HTERT RPE-1 (cell line): ENCODE results near the gene RORC.

Source experiments
- in situ Hi-C: fragments of 300-500 bp; cut with MboI; formaldehyde crosslinking; loops from 4 replicates; pipeline ENCODE4 v1.14.3; 2020; ENCODE audit warnings: low sequenced_read_pairs

RORC gene

GRCh38 chr1:151849126-151849525 lies 17.5 kb upstream of the RORC start:
- in situ Hi-C loops = no loop called here

DNA sequence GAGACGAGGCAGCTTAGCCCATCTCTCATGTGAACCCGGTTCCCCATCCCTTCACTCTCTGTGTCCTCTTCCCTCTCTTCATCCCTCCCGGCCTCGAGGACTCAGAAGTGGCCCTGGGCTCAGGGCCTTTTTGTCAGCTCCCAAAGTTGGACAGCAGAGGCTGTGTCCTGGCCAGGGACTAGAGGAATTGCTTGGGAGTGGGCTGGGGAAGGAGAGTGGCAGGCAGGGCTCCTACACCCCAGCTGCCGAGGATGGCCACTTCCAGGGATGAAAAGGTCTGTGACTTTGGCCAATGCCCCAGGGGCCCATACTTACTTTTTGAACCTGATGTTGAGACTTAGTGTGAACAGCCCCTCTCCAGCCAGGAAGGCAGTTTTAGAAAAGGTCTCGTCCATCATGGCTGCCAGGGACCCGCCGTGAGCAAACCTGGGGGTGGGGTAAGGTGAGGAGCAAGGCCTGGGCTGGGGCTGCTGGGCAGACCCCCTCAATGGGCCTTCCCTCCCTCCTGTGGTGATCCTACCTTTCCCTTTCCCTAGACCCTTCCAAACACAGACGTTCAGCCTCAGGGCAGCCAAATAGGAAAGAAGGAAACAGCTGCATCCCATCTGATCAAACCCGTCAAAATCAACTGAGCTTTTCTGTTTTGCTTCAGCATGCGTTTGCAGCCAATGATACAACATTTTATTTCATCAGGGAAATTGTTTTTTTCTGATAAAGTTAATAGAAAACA lies 16.4 kb upstream of the RORC start:
- in situ Hi-C loops = no loop called here

DNA sequence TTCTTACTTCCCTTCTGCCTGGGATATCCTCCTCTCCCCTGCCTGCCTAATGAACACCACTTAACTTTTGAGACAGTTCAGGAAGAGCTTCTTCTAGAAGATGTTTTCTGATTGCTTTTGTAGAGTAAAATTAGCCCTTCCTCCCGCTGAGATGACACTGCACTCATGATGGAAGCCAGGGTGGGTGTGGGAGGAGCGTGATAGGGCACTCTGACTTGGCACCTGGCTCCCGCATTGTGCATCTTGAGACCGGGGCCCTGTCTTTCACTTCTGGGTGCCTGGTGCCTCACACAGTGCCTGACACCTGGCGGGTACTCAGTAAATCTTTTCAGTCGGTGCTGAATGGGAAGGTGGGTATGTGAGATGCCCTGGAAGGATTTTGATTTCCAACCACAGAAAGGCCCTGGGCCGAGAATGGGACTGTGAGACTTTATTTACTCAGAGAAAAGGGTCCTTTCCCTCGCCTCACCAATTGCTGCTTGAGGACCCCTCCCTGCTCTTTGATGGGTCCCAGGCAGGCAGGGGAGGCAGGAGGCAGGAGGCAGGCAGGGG lies 15.2 kb upstream of the RORC start:
- in situ Hi-C loops = no loop called here

DNA sequence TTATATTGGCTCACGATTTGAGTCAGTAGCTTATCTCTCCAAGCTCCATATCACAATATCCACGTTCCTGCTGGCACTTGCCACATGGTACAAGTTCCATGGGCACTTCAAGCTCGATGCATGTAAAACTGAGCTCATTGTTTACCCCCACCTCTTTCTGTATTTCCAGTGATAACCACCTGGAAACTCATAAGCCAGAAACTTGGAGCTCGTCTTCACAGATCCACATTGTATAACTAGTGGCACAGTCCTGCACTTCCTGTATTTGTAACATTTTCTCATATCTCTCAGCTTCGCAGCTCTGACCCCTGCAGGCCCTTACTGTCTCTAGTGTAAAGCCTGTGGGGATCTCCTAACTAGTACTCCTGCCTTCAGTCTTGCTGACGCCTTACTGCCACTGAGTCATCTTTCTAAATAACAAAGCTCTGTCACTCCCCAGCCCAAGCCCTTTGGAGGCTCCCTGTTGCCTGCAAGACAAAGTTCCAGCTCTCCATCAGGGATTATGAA lies 14.5 kb upstream of the RORC start:
- in situ Hi-C loops = no loop called here

GRCh38 chr1:151843398-151843797 lies 11.8 kb upstream of the RORC start:
- in situ Hi-C loops = no loop called here

- in situ Hi-C loops = no loop called here
Observed at GRCh38 chr1:151841141-151841540, 9.5 kb upstream of the RORC start.

GRCh38 chr1:151840421-151840820 lies 8.8 kb upstream of the RORC start:
- in situ Hi-C loops = no loop called here

DNA sequence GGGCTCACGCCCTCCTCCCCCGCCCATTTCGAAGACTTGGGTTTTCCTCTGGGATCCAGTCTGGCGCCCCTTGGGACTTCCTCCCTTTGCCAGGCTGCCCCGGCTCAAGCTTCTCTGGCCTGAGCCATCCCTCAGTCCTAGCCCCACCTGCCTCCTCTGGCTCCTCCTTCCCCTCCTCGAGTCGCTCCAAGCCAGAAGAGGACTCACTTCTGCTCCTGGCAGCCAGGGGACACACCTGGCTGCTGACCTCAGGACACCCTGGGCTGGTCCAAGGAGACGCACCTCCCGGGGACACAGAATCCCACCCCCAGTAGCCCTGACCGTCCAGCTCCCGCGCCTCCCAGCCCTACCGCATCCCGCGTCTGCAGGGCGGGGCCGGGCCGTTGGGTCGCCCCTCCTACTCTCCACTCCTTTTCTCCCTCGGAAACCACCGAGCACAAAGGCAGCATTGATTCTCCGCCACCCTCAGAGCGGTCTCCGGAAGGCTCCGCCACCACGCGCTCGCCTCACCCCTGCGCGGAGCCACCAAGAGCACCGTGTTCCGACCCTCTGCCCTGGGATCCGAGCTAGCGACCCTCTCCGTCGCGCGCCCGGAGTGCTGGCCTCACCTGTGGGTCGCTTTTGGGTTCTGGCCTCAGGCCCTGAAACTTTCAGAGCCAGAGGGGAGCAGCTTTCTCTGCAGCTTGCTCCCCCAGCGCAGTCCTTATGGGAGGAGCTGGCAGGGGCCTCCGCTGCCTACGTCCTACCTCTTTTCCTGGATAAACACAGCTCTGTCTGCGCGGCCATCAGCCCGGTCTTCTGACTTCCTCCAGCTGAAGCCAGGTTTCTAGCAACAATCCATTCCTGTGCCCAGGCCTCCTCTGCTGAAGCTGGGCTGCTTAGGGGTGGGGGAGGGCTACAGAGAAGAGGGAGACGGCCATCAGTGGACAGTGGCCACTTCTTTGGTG lies 8.1 kb upstream of the RORC start, which contains the start of gene C2CD4D:
Gene C2CD4D (minus strand): TSS at position 364 of the 947 bp plus-strand sequence. CDS start 831 bp downstream, outside the sequence.
- in situ Hi-C loops = no loop called here

DNA sequence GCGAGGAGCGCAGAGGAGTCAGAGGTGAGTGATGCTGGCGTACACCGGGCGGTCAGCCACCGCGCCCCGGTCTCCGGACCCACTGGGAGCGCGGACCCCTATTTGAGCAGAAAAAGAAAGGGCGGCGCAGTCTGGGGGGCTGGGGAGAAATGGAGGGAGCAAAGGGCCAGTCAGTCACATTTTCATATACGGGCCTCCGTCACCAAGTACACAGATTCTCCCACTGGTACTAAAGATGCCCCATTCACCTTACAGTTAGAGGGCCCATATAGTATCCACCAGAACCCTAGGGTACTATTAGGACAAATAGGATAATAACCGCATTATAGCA lies 7.4 kb upstream of the RORC start:
- in situ Hi-C loops = no loop called here

DNA sequence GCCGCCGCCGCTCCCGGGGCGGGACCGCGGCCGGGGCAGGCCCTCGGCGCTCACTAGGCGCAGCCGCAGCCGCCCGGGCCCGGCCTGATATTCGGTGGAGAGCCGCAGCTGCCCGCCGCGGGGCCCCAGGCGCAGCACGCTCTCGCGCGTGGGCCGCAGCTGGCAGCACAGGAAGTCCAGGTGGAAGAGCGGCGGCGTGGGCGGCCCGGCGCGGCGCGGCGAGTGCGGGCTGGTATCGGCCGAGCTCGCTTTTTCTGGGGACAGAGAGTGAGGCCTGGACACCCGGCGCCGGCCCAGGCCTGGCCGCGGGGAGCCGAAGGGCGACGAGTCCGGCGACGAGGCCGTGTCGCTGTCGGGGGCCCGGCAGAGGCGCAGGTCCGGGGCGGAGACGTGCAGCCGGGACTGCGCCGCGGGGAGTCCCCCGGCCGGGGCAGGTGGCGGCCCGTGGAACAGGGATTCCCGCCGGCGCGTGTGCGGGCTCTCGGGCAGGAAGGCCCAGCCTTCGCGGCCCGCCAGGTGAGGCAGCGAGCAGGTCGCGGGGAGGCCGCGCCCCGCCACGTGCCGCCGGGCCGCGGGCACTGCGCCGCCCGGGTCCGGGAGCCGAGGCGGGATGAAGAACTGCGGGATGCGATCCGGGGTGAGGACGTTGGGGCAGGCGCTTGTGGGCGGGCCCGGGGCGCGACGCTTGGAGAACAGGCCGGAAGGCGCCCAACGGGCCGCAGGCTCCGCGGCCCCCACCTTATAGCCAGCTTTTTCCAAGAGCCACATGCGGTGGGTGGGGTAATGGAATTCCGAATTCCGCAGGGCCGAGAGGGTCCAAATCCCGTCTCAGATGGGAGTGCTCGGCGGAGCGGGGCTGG lies 6.8 kb upstream of the RORC start:
- in situ Hi-C loops = no loop called here

- in situ Hi-C loops = no loop called here
Observed at GRCh38 chr1:151837884-151838221, 6.3 kb upstream of the RORC start.

GRCh38 chr1:151837197-151837596 lies 5.6 kb upstream of the RORC start:
- in situ Hi-C loops = no loop called here

- in situ Hi-C loops = no loop called here
Observed at GRCh38 chr1:151835596-151835995, 4.0 kb upstream of the RORC start.

DNA sequence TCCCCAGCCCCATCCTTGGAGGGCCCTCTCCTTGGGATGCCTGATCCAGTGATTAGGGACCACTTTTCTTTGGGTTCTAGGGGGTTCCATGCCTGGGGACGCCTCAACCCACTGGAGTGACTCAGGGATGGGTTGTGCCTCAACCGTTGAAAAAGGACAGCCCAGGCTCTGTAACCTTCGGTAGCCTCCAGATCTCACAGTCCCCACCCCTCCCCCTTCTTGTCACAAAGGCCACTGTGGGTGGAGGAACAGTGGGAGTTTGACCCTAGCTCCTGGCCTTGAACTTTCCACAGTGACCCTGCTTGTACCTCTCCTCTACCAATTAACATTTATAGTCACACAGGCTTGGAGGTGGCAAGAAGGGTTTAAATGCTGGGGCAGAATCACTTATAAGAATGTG lies 2.6 kb upstream of the RORC start:
- in situ Hi-C loops = no loop called here

DNA sequence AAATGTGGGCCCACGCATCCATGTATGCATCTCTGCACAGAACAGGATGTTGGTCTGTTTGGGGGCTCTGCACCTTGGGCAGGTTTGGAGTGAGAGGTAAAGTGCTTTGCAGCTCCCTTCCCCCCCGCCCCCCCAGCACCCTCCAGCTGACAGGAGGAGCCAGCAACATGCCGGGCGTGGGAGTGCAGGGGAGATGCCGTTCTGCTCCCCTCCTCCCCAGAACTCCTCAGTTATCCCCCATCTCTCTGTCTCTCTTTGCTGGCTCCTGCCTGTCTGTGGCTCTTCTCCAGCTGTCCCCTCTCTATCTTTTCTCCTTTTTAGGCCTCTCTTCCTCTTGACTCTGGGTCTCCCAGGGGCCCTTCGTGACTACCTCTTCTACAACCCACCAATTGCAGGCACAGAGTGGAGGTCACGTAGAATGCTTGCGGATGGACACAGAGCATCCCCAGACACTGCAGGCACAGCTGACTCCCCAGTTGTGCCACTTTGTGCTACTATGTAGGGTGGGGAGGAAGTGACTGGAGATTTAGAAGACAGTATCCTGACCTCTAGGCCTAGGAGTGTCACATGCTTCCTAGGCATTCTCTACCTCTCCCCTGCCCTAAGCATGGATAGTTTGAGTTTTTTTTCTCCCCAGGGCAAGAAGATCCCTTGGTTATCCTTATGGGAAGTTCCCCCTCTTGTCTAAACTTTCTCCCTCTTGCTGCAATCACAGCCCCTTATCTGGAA lies 1.7 kb upstream of the RORC start:
- in situ Hi-C loops = no loop called here

- in situ Hi-C loops = no loop called here
Observed at GRCh38 chr1:151832318-151832980, 847 bp upstream of the RORC start.

GRCh38 chr1:151831256-151831591 lies 378 bp downstream of the RORC start:
- in situ Hi-C loops = no loop called here

DNA sequence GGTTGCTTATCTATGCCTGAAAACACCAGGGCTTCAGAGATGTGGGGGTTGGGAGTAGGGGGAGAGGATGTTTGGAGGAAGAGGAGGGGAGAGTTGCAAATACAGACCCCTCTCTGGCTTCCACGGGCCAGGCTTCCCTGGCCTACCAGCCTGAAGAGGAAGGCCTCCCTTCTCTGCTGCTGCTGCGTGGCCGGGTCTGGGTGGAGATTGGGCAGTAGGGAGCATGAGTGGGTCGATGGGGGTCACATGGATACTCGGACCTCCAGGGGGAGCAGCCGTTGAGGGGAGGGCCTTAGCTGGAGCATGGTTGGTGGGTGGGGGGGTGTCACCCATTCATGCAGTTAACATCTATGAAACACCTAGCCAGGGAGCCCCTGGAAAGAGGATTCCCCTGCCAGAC lies 1.5 kb downstream of the RORC start:
- in situ Hi-C loops = no loop called here

DNA sequence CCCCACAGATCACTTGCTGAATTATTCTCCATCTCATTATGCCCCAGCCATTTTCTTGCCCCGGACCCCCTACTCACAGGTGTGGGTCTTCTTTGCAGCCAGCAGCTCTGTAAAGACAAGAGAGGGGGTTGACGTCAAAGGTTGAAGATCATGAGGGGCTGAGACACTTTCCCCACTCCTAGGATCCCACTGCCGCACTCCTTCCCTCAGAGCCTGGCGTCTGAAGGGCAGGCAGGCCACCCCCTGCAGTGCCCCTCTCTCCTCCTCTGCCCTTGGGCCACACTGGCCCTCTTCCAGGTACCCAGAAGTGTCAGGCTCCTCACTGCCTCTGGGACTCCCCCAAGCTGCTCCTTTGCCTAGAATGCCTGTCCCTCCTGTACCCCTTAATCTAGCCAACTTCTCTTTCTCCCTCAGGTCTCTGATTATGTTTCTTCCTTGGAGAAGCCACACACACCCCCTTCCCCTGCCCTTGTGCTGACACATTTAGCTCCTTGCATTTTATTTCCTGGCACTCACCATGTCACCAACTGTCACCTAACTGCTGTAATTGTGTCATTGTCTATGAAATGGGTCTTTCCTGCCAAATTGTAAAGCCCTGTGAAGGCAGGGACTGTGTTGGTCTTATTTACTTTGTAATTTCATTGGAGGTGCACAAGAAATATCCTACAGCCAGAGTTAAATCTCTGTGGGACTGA lies 2.1 kb downstream of the RORC start:
- in situ Hi-C loops = no loop called here
